KMS-11 (cell line): ENCODE results near the gene FAM149B1.

Experiments
- H2AFZ ChIP-seq: fragments of 200-600 bp; sonication (generic); 2 replicates; pipeline ENCODE4 v1.6.1; 2016; ENCODE audit warnings: antibody characterized with exemption, mixed run types, low read depth
- H3K27ac ChIP-seq: fragments of 200-600 bp; sonication (generic); 2 replicates; pipeline ENCODE4 v1.6.1; 2016; ENCODE audit warnings: mild to moderate bottlenecking, mixed run types
- H3K27me3 ChIP-seq: fragments of 200-600 bp; sonication (generic); 2 replicates; pipeline ENCODE4 v1.6.1; 2017; ENCODE audit warnings: mild to moderate bottlenecking, low read depth, mixed run types, moderate library complexity; ENCODE audit not compliant: insufficient read depth
- H3K36me3 ChIP-seq: fragments of 200-600 bp; sonication (generic); 2 replicates; pipeline ENCODE4 v1.6.1; 2017; ENCODE audit warnings: mild to moderate bottlenecking, mixed run types; ENCODE audit not compliant: insufficient read depth
- H3K4me1 ChIP-seq: fragments of 200-600 bp; sonication (generic); 2 replicates; pipeline ENCODE4 v1.6.1; 2016; ENCODE audit warnings: mild to moderate bottlenecking, low read depth, mixed run types; ENCODE audit not compliant: poor library complexity, severe bottlenecking
- H3K4me2 ChIP-seq: fragments of 200-600 bp; sonication (generic); 2 replicates; pipeline ENCODE4 v1.7.0; 2016; ENCODE audit warnings: mild to moderate bottlenecking, mixed run types
- H3K4me3 ChIP-seq: fragments of 200-600 bp; sonication (generic); IDR thresholded peaks from 2 replicates; pipeline ENCODE4 v1.6.1; 2017; ENCODE audit warnings: low read depth, low read length, mixed read lengths; ENCODE audit not compliant: insufficient read depth
- H3K79me2 ChIP-seq: fragments of 200-600 bp; sonication (generic); 2 replicates; pipeline ENCODE4 v1.6.1; 2016; ENCODE audit warnings: low read depth, mixed run types; ENCODE audit not compliant: insufficient read depth
- H3K9ac ChIP-seq: fragments of 200-600 bp; sonication (generic); 2 replicates; pipeline ENCODE4 v1.6.1; 2016; ENCODE audit warnings: mild to moderate bottlenecking, mixed run types
- H4K20me1 ChIP-seq: fragments of 200-600 bp; sonication (generic); 2 replicates; pipeline ENCODE4 v1.6.1; 2016; ENCODE audit warnings: mild to moderate bottlenecking, mixed run types; ENCODE audit not compliant: insufficient read depth
- CTCF ChIP-seq: fragments of 200-600 bp; sonication (generic); conservative IDR thresholded peaks from 2 replicates; pipeline ENCODE4 v1.6.1; 2017; ENCODE audit warnings: low read depth, mild to moderate bottlenecking, antibody characterized with exemption, low read length, moderate library complexity, mixed read lengths

FAM149B1 gene

GRCh38 chr10:73166972-73167371, 947 bp upstream of the FAM149B1 start:
- peak overlapping the region; percentile 76 for H3K4me2 ChIP-seq
- no peak for TF ChIP-seq CTCF
- no peak overlapping the region for H2AFZ ChIP-seq
- H3K27me3 ChIP-seq: no peaks in the 10 kb centered on the region
- no peak overlapping the region for H3K4me3 ChIP-seq
- peaks cover 19% of the 10 kb centered on the region for H3K4me1 ChIP-seq
- H3K79me2 ChIP-seq: peaks cover 35% of the 10 kb centered on the region
- H3K36me3 ChIP-seq: no peaks in the 10 kb centered on the region; the same call in 1 of the 2 replicates
- H3K27ac ChIP-seq: 0 out of 2 replicates have a peak overlapping the region, but pooled peaks have one; percentile 77
- peak overlapping the region; percentile 76; the same call in 1 of the 2 replicates for H3K9ac ChIP-seq
- no peaks in the 10 kb centered on the region for H4K20me1 ChIP-seq

GRCh38 chr10:73167458-73167782, 499 bp upstream of the FAM149B1 start:
- peak overlapping the region; percentile 77 for H3K27ac ChIP-seq
- no peaks in the 10 kb centered on the region; the same call in 1 of the 2 replicates for H3K36me3 ChIP-seq
- no peak for TF ChIP-seq CTCF
- H2AFZ ChIP-seq: peak overlapping the region; percentile 92
- H3K79me2 ChIP-seq: peaks cover 31% of the 10 kb centered on the region
- peak overlapping the region; percentile 76 for H3K9ac ChIP-seq
- no peak overlapping the region for H3K4me3 ChIP-seq
- H3K4me1 ChIP-seq: peaks cover 19% of the 10 kb centered on the region
- peak overlapping the region; percentile 76 for H3K4me2 ChIP-seq
- H3K27me3 ChIP-seq: no peaks in the 10 kb centered on the region
- no peaks in the 10 kb centered on the region for H4K20me1 ChIP-seq

GRCh38 chr10:73168465-73168803, 515 bp downstream of the FAM149B1 start:
- Histone ChIP-seq H3K4me2 (peak overlapping the region; percentile 24), H3K36me3 (no peaks in the 10 kb centered on the region), H3K79me2 (peaks cover 31% of the 10 kb centered on the region), H3K9ac (peak overlapping the region; percentile 76; the same call in 1 of the 2 replicates), H3K4me3 (no peak overlapping the region), H3K27me3 (no peaks in the 10 kb centered on the region), H4K20me1 (no peaks in the 10 kb centered on the region), H3K27ac (peak overlapping the region; percentile 77), H2AFZ (peak overlapping the region; percentile 92), H3K4me1 (peaks cover 19% of the 10 kb centered on the region)
- TF ChIP-seq CTCF: 0 out of 2 replicates have a peak, but pooled peaks have one; percentile 8

- H3K27me3 ChIP-seq: no peaks in the 10 kb centered on the region
- TF ChIP-seq CTCF: no peak
- no peak overlapping the region for H2AFZ ChIP-seq
- H3K36me3 ChIP-seq: no peaks in the 10 kb centered on the region
- no peak overlapping the region for H3K27ac ChIP-seq
- peak overlapping the region; percentile 24; the same call in 1 of the 2 replicates for H3K4me2 ChIP-seq
- H3K4me3 ChIP-seq: no peak overlapping the region
- peaks cover 31% of the 10 kb centered on the region for H3K79me2 ChIP-seq
- peaks cover 19% of the 10 kb centered on the region for H3K4me1 ChIP-seq
- H4K20me1 ChIP-seq: no peaks in the 10 kb centered on the region
- H3K9ac ChIP-seq: no peak overlapping the region
These were observed 1.4 kb downstream of the FAM149B1 start for GRCh38 chr10:73169320-73169719.

- H3K9ac ChIP-seq: no peak overlapping the region
- no peak overlapping the region for H2AFZ ChIP-seq
- no peaks in the 10 kb centered on the region for H3K27me3 ChIP-seq
- no peak overlapping the region for H3K4me2 ChIP-seq
- no peak overlapping the region for H3K4me3 ChIP-seq
- no peak for TF ChIP-seq CTCF
- no peaks in the 10 kb centered on the region for H3K79me2 ChIP-seq
- no peaks in the 10 kb centered on the region for H4K20me1 ChIP-seq
- H3K27ac ChIP-seq: no peak overlapping the region
- peaks cover 9% of the 10 kb centered on the region for H3K4me1 ChIP-seq
- H3K36me3 ChIP-seq: no peaks in the 10 kb centered on the region
These were observed 4.9 kb downstream of the FAM149B1 start for GRCh38 chr10:73172867-73173266.
